ENCODE measurements around the gene PPA1. TPM values are rescaled to one million over a fixed set of nuclear protein-coding genes. Genes with fewer than 3 reads are reported as not detected.

Gene PPA1
- total RNA-seq, 1 experiment from 2014 or later, result 234 TPM

DNA sequence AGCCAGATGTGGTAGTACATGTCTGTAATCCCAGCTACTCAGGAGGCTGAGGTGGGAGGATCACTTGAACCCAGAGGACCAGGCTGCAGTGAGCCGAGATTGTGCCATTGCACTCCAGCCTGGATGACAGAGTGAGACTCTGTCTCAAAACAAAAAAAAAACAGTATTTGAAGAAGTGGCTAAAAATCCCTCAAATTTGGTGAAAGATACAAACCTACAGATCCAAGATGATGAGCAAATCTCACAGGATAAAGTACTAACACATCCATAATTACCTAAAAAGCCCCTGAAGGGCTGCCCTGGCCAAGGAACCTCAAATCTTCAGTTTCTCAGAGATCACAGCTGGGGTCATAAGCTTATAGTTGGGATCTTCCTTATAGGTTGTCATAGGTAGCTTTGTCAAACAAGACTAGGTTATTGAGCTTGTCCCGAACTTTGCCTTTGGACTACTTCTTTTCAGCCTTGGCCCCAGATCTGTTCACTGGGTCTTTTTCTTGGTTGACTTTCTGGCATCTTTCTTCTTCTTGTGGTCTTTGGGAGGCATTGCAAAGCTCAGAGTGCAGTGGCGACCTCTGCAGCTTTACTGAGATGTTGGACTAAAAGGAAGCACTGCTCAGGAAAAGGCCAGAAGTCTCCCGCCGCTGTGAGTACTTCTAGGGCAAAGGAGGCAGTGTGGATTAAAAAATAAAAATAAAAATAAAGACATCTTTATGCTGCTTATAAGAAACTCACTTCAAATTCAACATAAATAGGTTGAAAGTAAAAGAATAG lies 34.3 kb downstream of the PPA1 start:
- Histone ChIP-seq H3K27ac (ENCODE audit: low read depth, low read length) (no peak overlapping the region), H3K9me2 (ENCODE audit: insufficient read depth) (no peaks in the 10 kb centered on the region), H3K4me1 (ENCODE audit: control insufficient read depth in 1 of 2, insufficient read depth in 2 of 2, low read length in 2 of 2) (no peaks in the 10 kb centered on the region), H3K4me3 (replicated peaks in 1 of 2; ENCODE audit: low read depth in 1 of 2, low read length in 2 of 2) (no peak overlapping the region), H2AFZ (ENCODE audit: low read depth, low read length, poor library complexity, severe bottlenecking) (no peak overlapping the region), H3K9ac (ENCODE audit: low read length) (no peak overlapping the region), H3K9me3 (ENCODE audit: control insufficient read depth in 1 of 2, insufficient read depth in 1 of 2, low read depth in 1 of 2, low read length in 2 of 2) (no peaks in the 10 kb centered on the region), H3K27me3 (ENCODE audit: insufficient read depth, low read length) (no peaks in the 10 kb centered on the region), H3K36me3 (ENCODE audit: control insufficient read depth in 1 of 2, insufficient read depth in 2 of 2, low read length in 2 of 2) (peaks cover 19 to 50% of the 10 kb centered on the region in 2 experiments), H4K20me1 (ENCODE audit: insufficient read depth) (0 out of 2 replicates have a peak, but pooled peaks cover 3% of the 10 kb centered on the region), H3K4me2 (ENCODE audit: low read length) (no peak overlapping the region), H3K79me2 (ENCODE audit: insufficient read depth, low read length) (no peaks in the 10 kb centered on the region)
- DNase-seq (ENCODE audit: low read depth, low spot score), result no peak
- no peak for ATAC-seq
- intact Hi-C loops (cut with micrococcal nuclease), result no loop called here
- BruUV-seq (replicated peaks), result no TSS peak
- TF ChIP-seq, protein P1, sequence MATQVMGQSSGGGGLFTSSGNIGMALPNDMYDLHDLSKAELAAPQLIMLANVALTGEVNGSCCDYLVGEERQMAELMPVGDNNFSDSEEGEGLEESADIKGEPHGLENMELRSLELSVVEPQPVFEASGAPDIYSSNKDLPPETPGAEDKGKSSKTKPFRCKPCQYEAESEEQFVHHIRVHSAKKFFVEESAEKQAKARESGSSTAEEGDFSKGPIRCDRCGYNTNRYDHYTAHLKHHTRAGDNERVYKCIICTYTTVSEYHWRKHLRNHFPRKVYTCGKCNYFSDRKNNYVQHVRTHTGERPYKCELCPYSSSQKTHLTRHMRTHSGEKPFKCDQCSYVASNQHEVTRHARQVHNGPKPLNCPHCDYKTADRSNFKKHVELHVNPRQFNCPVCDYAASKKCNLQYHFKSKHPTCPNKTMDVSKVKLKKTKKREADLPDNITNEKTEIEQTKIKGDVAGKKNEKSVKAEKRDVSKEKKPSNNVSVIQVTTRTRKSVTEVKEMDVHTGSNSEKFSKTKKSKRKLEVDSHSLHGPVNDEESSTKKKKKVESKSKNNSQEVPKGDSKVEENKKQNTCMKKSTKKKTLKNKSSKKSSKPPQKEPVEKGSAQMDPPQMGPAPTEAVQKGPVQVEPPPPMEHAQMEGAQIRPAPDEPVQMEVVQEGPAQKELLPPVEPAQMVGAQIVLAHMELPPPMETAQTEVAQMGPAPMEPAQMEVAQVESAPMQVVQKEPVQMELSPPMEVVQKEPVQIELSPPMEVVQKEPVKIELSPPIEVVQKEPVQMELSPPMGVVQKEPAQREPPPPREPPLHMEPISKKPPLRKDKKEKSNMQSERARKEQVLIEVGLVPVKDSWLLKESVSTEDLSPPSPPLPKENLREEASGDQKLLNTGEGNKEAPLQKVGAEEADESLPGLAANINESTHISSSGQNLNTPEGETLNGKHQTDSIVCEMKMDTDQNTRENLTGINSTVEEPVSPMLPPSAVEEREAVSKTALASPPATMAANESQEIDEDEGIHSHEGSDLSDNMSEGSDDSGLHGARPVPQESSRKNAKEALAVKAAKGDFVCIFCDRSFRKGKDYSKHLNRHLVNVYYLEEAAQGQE (IDR thresholded peaks at IDR 0.05; ENCODE audit: low read depth), result no peak
- no peak; the same call in 1 of the 2 replicates for TF ChIP-seq RAD21 (IDR thresholded peaks at IDR 0.05; ENCODE audit: low read depth)
- TF ChIP-seq, protein P2, sequence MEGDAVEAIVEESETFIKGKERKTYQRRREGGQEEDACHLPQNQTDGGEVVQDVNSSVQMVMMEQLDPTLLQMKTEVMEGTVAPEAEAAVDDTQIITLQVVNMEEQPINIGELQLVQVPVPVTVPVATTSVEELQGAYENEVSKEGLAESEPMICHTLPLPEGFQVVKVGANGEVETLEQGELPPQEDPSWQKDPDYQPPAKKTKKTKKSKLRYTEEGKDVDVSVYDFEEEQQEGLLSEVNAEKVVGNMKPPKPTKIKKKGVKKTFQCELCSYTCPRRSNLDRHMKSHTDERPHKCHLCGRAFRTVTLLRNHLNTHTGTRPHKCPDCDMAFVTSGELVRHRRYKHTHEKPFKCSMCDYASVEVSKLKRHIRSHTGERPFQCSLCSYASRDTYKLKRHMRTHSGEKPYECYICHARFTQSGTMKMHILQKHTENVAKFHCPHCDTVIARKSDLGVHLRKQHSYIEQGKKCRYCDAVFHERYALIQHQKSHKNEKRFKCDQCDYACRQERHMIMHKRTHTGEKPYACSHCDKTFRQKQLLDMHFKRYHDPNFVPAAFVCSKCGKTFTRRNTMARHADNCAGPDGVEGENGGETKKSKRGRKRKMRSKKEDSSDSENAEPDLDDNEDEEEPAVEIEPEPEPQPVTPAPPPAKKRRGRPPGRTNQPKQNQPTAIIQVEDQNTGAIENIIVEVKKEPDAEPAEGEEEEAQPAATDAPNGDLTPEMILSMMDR (IDR thresholded peaks at IDR 0.05 in 2 of 3, conservative IDR thresholded peaks at IDR 0.05 in 1 of 3; ENCODE audit: borderline replicate concordance in 1 of 3, insufficient read depth in 1 of 3, low read depth in 2 of 3, low read length in 2 of 3), result no peak
- no peak for TF ChIP-seq SRF (IDR thresholded peaks at IDR 0.05; ENCODE audit: low read depth)
- no peak for TF ChIP-seq JUND (IDR thresholded peaks at IDR 0.05)
- TF ChIP-seq ELF1 (IDR thresholded peaks at IDR 0.05; ENCODE audit: borderline replicate concordance, low read depth), result no peak
- TF ChIP-seq POLR2A (IDR thresholded peaks at IDR 0.05; ENCODE audit: borderline replicate concordance, extremely low read depth, insufficient read depth, insufficient read length), result no peak
- no peak for TF ChIP-seq CEBPB (IDR thresholded peaks at IDR 0.05; ENCODE audit: low read depth)
- no peak for TF ChIP-seq FOSL1 (IDR thresholded peaks at IDR 0.05; ENCODE audit: low read depth)
- no peak for TF ChIP-seq ZFX (IDR thresholded peaks at IDR 0.05)
- TF ChIP-seq EGR1 (IDR thresholded peaks at IDR 0.05; ENCODE audit: low read depth), result no peak
- TF ChIP-seq YY1 (IDR thresholded peaks at IDR 0.05; ENCODE audit: extremely low read depth, insufficient replicate concordance, low read depth, low read length), result no peak
- no peak for TF ChIP-seq POLR2AphosphoS5 (IDR thresholded peaks at IDR 0.05; ENCODE audit: low read depth, low read length)
- ChIA-PET POLR2A (no interaction called here), CTCF (interaction anchor here (1.0 to 1.8 kb wide), 2 partner anchors 23 to 188 kb away, joined by 3 to 5 read pairs; no protein-coding TSS in a partner anchor), RAD21 (ENCODE audit: low non-redundant PET in 1 of 2, low total read pairs in 2 of 2, uncharacterized antibody in 2 of 2, unreplicated experiment in 2 of 2) (interaction anchor here in 1 of 2 experiments (0.5 kb wide), 1 partner anchor 78 kb away, joined by 3 read pairs; no protein-coding TSS in a partner anchor)

Measured in HCT116 (cell line).